UCSD-AML1 (cell line): ENCODE measurements around the gene TNS1.

Experiments
- DNase-seq: peaks from one replicate; lab custom pipeline; 2025; ENCODE audit not compliant: unreplicated experiment; lab: John Stamatoyannopoulos, UW

Gene TNS1

GRCh38 chr2:217919204-217919603 lies 83.6 kb downstream of the TNS1 start:
- no peak for DNase-seq

- DNase-seq = no peak
These were observed 84.3 kb downstream of the TNS1 start for GRCh38 chr2:217918308-217919024.

- no peak for DNase-seq
These were observed 86.1 kb downstream of the TNS1 start for GRCh38 chr2:217916504-217917254.

GRCh38 chr2:217915706-217916105 lies 87.1 kb downstream of the TNS1 start:
- no peak for DNase-seq

GRCh38 chr2:217914878-217915277 lies 87.9 kb downstream of the TNS1 start:
- DNase-seq = no peak

GRCh38 chr2:217914078-217914477 lies 88.7 kb downstream of the TNS1 start:
- DNase-seq = no peak

- no peak for DNase-seq
These were observed 89.4 kb downstream of the TNS1 start for GRCh38 chr2:217913436-217913835.

GRCh38 chr2:217912098-217913024 lies 90.4 kb downstream of the TNS1 start:
- peak; percentile 40 for DNase-seq

GRCh38 chr2:217911283-217912097 lies 91.3 kb downstream of the TNS1 start:
- no peak for DNase-seq

GRCh38 chr2:217910875-217911212 lies 92.0 kb downstream of the TNS1 start:
- no peak for DNase-seq

GRCh38 chr2:217909156-217909820 lies 93.5 kb downstream of the TNS1 start:
- DNase-seq = no peak

- no peak for DNase-seq
These were observed 94.3 kb downstream of the TNS1 start for GRCh38 chr2:217908544-217908943.

- DNase-seq = no peak
These were observed 95.5 kb downstream of the TNS1 start for GRCh38 chr2:217907266-217907665.

- no peak for DNase-seq
These were observed 96.0 kb downstream of the TNS1 start for GRCh38 chr2:217906798-217907197.

- DNase-seq = peak; percentile 42
These were observed 96.9 kb downstream of the TNS1 start for GRCh38 chr2:217905896-217906295.

- DNase-seq = peak; percentile 42
These were observed 97.4 kb downstream of the TNS1 start for GRCh38 chr2:217905395-217905794.

- DNase-seq = no peak
These were observed 98.2 kb downstream of the TNS1 start for GRCh38 chr2:217904614-217904965.

GRCh38 chr2:217903859-217904613 lies 98.8 kb downstream of the TNS1 start:
- no peak for DNase-seq

GRCh38 chr2:217903142-217903858 lies 99.5 kb downstream of the TNS1 start:
- no peak for DNase-seq
